ENCODE measurements around the gene SEC24B. TPM values are rescaled to one million over a fixed set of nuclear protein-coding genes. Genes with fewer than 3 reads are reported as not detected.
A peak's percentile ranks its signal among the peaks of the same experiment; 100 is the strongest.

SEC24B gene
- total and polyA plus RNA-seq, 2 experiments from 2014 or later = 17.2 to 28.3 TPM

DNA sequence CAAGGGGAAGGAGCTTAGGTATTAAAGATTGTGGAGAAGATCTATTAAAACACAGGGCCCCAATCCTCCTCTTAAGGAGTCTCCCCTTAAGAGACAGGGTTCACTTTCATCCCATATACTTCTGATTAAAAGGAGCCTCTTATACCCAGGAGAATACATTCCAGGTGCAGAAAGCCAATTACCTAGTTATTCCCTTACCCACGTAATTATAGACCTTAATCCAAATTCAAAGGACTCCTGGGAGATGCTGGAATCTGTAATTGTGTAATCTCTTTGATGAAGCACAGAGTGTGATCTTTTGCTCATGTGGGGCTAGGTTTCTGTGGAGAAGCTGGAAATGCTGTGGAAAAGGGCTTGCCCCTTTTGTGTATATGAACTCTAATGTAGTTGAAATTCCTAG lies 1.4 kb upstream of the SEC24B start:
- Histone ChIP-seq H3K4me3 (peak overlapping the region; percentile 1), H2AFZ (no peak overlapping the region), H3K27me3 (no peaks in the 10 kb centered on the region), H3K27ac (peak overlapping the region; percentile 98), H3K36me3 (replicated peaks; ENCODE audit: insufficient read depth, low read depth) (no peaks in the 10 kb centered on the region), H3K79me2 (peaks cover 55% of the 10 kb centered on the region), H3K9me2 (replicated peaks; ENCODE audit: insufficient read depth) (no peaks in the 10 kb centered on the region), H3K4me2 (peak overlapping the region; percentile 82), H3K9me3 (ENCODE audit: low read depth) (no peaks in the 10 kb centered on the region), H4K20me1 (ENCODE audit: insufficient read depth, poor library complexity, severe bottlenecking) (peaks cover 31% of the 10 kb centered on the region), H3K4me1 (ENCODE audit: insufficient read depth) (peaks cover 25% of the 10 kb centered on the region)
- TF ChIP-seq EZH2phosphoT487 (IDR thresholded peaks at IDR 0.05; ENCODE audit: low read depth, severe bottlenecking, unreplicated experiment) = no peak
- TF ChIP-seq EZH2 (IDR thresholded peaks at IDR 0.05; ENCODE audit: borderline replicate concordance) = no peak
- TF ChIP-seq, protein P1, sequence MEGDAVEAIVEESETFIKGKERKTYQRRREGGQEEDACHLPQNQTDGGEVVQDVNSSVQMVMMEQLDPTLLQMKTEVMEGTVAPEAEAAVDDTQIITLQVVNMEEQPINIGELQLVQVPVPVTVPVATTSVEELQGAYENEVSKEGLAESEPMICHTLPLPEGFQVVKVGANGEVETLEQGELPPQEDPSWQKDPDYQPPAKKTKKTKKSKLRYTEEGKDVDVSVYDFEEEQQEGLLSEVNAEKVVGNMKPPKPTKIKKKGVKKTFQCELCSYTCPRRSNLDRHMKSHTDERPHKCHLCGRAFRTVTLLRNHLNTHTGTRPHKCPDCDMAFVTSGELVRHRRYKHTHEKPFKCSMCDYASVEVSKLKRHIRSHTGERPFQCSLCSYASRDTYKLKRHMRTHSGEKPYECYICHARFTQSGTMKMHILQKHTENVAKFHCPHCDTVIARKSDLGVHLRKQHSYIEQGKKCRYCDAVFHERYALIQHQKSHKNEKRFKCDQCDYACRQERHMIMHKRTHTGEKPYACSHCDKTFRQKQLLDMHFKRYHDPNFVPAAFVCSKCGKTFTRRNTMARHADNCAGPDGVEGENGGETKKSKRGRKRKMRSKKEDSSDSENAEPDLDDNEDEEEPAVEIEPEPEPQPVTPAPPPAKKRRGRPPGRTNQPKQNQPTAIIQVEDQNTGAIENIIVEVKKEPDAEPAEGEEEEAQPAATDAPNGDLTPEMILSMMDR (IDR thresholded peaks at IDR 0.05; ENCODE audit: poor library complexity) = no peak
- DNase-seq (ENCODE audit: low spot score) = no peak
- 26% methylated on average over 1 of the region's 1 CpG for WGBS (ENCODE audit: low lambda C conversion rate, missing lambda C conversion rate)

DNA sequence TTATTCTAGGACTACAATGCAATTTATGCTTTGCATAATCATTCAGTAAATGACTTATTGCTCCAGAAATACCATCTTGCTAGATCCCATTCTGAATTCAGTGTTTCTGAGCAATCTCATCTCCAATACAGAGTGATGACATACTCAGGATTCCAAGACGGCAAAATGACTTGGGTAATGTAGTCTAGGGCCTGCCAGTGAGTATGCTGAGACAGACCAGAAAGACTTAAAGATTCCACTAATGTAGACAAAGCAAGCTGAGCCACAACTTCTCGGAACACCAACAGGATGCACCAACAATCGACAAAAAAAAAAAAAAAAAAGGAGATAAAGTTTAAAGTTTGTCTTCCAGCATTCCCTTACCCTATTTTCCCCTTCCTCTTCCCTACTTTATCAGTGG lies 919 bp upstream of the SEC24B start:
- TF ChIP-seq EZH2 (IDR thresholded peaks at IDR 0.05; ENCODE audit: borderline replicate concordance) (no peak), EZH2phosphoT487 (IDR thresholded peaks at IDR 0.05; ENCODE audit: low read depth, severe bottlenecking, unreplicated experiment) (no peak)
- TF ChIP-seq, protein P1 (IDR thresholded peaks at IDR 0.05; ENCODE audit: poor library complexity) = no peak
- Histone ChIP-seq H3K4me2 (peak overlapping the region; percentile 82), H2AFZ (peak overlapping the region; percentile 84), H3K9me2 (replicated peaks; ENCODE audit: insufficient read depth) (no peaks in the 10 kb centered on the region), H3K36me3 (replicated peaks; ENCODE audit: insufficient read depth, low read depth) (no peaks in the 10 kb centered on the region), H3K4me3 (peak overlapping the region; percentile 46), H4K20me1 (ENCODE audit: insufficient read depth, poor library complexity, severe bottlenecking) (peaks cover 36% of the 10 kb centered on the region), H3K79me2 (peaks cover 60% of the 10 kb centered on the region), H3K27ac (peak overlapping the region; percentile 98), H3K9me3 (ENCODE audit: low read depth) (no peaks in the 10 kb centered on the region), H3K4me1 (ENCODE audit: insufficient read depth) (peaks cover 25% of the 10 kb centered on the region), H3K27me3 (no peaks in the 10 kb centered on the region)
- peak; percentile 57 for DNase-seq (ENCODE audit: low spot score)
- WGBS (ENCODE audit: low lambda C conversion rate, missing lambda C conversion rate) = 20% methylated on average over 3 of the region's 3 CpGs

DNA sequence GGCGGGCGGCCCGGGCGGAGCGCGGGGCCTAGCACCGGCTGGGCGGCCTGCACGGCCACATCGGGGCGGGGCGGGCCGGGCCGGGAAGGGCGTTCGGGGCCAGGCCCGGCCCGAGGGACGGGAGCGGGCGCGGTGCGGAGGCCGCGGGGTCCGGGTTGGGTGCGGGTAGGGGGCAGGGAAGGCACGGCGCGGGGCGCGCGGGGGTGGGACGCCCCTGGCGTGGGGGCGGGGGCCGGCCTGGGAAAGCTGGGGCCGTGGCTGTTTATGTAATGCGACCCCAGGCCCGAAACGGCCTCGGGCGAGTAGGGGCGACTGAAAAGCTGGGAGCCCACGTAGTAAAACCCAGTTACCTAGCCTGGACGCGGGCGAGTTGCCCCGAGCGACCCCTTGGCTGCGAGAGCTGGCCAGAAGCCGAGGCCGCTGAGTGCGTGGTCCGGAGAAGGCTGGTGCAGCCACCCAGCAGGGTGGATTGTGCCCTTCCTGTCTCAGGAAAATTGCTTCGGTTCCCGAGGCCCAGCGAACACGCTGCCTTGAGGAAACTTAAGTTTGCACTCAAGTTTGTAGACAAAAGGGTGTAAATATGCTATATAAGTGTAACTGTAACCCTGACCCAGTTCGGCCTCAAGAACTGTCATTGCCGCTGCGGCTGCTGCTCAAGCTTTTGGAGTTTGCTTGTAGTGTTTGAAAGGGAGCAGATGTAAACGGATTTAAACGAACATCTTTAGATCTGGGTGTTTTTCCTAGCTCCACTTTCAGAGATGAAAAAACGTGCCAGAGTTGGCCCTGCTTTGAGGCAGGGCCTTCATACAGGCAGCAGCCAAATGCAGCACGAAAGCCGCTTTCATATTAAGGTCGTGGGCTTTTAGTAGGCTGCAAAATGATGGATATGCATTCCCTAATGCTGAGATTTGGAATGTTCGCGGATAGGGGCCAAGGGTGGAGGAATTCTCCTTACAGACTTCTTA lies 674 bp downstream of the SEC24B start:
- no peaks in the 10 kb centered on the region for H3K9me3 ChIP-seq (ENCODE audit: low read depth)
- peaks cover 51% of the 10 kb centered on the region for H4K20me1 ChIP-seq (ENCODE audit: insufficient read depth, poor library complexity, severe bottlenecking)
- WGBS (ENCODE audit: low lambda C conversion rate, missing lambda C conversion rate) = 1% methylated on average over 34 of the region's 70 CpGs
- H3K36me3 ChIP-seq (replicated peaks; ENCODE audit: insufficient read depth, low read depth) = no peaks in the 10 kb centered on the region
- H3K27ac ChIP-seq = peak overlapping the region; percentile 98
- peak; percentile 41 for DNase-seq (ENCODE audit: low spot score)
- H3K27me3 ChIP-seq = no peaks in the 10 kb centered on the region
- TF ChIP-seq EZH2 (IDR thresholded peaks at IDR 0.05; ENCODE audit: borderline replicate concordance) (no peak), EZH2phosphoT487 (IDR thresholded peaks at IDR 0.05; ENCODE audit: low read depth, severe bottlenecking, unreplicated experiment) (no peak)
- TF ChIP-seq, protein P1 (IDR thresholded peaks at IDR 0.05; ENCODE audit: poor library complexity) = no peak
- H3K9me2 ChIP-seq (replicated peaks; ENCODE audit: insufficient read depth) = no peaks in the 10 kb centered on the region
- H3K79me2 ChIP-seq = peaks cover 76% of the 10 kb centered on the region
- H2AFZ ChIP-seq = peak overlapping the region; percentile 84
- peaks cover 25% of the 10 kb centered on the region for H3K4me1 ChIP-seq (ENCODE audit: insufficient read depth)
- peak overlapping the region; percentile 78 for H3K4me2 ChIP-seq
- H3K4me3 ChIP-seq = peak overlapping the region; percentile 46

Measured in hepatocyte (in vitro differentiated cells).